Skeletal muscle cell (primary cell): ENCODE measurements around the gene SAG.
"Not testable (repeated sequence)": the region's sequence is repeated elsewhere in the genome, so short reads cannot be mapped to it uniquely, and the experiment has no call there.

Source experiments
- DNase-seq: peaks from one replicate; pipeline ENCODE4 v3.0.0-alpha.2; 2010; ENCODE audit warnings: low read depth
- H3K4me3 ChIP-seq: 2 replicates; pipeline ENCODE4 v1.5.1; 2011; ENCODE audit warnings: low read depth, mild to moderate bottlenecking, control low read depth, low read length, moderate library complexity

Gene SAG

GRCh38 chr2:233369897-233370685 is 62.5 kb downstream of the SAG start:
- no peak overlapping the region for H3K4me3 ChIP-seq
- no peak for DNase-seq

GRCh38 chr2:233371641-233372040 is 64.0 kb downstream of the SAG start:
- H3K4me3 ChIP-seq: no peak overlapping the region

GRCh38 chr2:233372855-233373254 is 65.2 kb downstream of the SAG start:
- no peak overlapping the region for H3K4me3 ChIP-seq
- DNase-seq: no peak

More at GRCh38 chr2:233371641-233372040, 64.0 kb downstream of the SAG start:
- no peak for DNase-seq

- no peak for DNase-seq
- H3K4me3 ChIP-seq: no peak overlapping the region
Measured at GRCh38 chr2:233373316-233373715, 65.7 kb downstream of the SAG start.

- DNase-seq, H3K4me3 ChIP-seq: not testable (repeated sequence)
Measured at GRCh38 chr2:233374776-233375175, 67.2 kb downstream of the SAG start.

- H3K4me3 ChIP-seq: no peak overlapping the region
Measured at GRCh38 chr2:233375490-233376314, 68.1 kb downstream of the SAG start.

GRCh38 chr2:233379034-233379433 is 71.4 kb downstream of the SAG start:
- no peak for DNase-seq
- H3K4me3 ChIP-seq: no peak overlapping the region

More at GRCh38 chr2:233375490-233376314, 68.1 kb downstream of the SAG start:
- DNase-seq: no peak

- DNase-seq: no peak
Measured at GRCh38 chr2:233379441-233379840, 71.8 kb downstream of the SAG start.

GRCh38 chr2:233380132-233380895 is 72.7 kb downstream of the SAG start:
- H3K4me3 ChIP-seq: no peak overlapping the region
- DNase-seq: no peak

More at GRCh38 chr2:233379441-233379840, 71.8 kb downstream of the SAG start:
- H3K4me3 ChIP-seq: no peak overlapping the region

GRCh38 chr2:233380995-233381637 is 73.5 kb downstream of the SAG start:
- DNase-seq: no peak
- no peak overlapping the region for H3K4me3 ChIP-seq

GRCh38 chr2:233381638-233381995 is 74.0 kb downstream of the SAG start:
- H3K4me3 ChIP-seq: no peak overlapping the region
- no peak for DNase-seq

GRCh38 chr2:233384015-233384414 is 76.4 kb downstream of the SAG start:
- DNase-seq: no peak
- no peak overlapping the region for H3K4me3 ChIP-seq

GRCh38 chr2:233384811-233385488 is 77.3 kb downstream of the SAG start:
- DNase-seq: no peak
- H3K4me3 ChIP-seq: no peak overlapping the region

- DNase-seq: no peak
- H3K4me3 ChIP-seq: no peak overlapping the region
Measured at GRCh38 chr2:233385489-233386044, 78.0 kb downstream of the SAG start.

- no peak for DNase-seq
- no peak overlapping the region for H3K4me3 ChIP-seq
Measured at GRCh38 chr2:233386382-233387041, 78.9 kb downstream of the SAG start.

GRCh38 chr2:233387225-233387624 is 79.6 kb downstream of the SAG start:
- DNase-seq: no peak
- H3K4me3 ChIP-seq: no peak overlapping the region

- DNase-seq: peak; percentile 95
- H3K4me3 ChIP-seq: no peak overlapping the region
Measured at GRCh38 chr2:233387667-233388528, 80.3 kb downstream of the SAG start.
